Amniotic epithelial cell (primary cell): ENCODE results near the gene TULP4.
A peak's percentile ranks its signal among the peaks of the same experiment; 100 is the strongest.
"Not testable (repeated sequence)": the region's sequence is repeated elsewhere in the genome, so short reads cannot be mapped to it uniquely, and the experiment has no call there.

ENCODE experiments used
- DNase-seq: peaks from one replicate; pipeline ENCODE4 v3.0.0-alpha.2; 2010; ENCODE audit warnings: low read depth

TULP4 gene

GRCh38 chr6:158295976-158296853 is 16.1 kb upstream of the TULP4 start:
- not testable (repeated sequence) for DNase-seq

- not testable (repeated sequence) for DNase-seq
Measured at GRCh38 chr6:158296854-158297324, 15.4 kb upstream of the TULP4 start.

DNA sequence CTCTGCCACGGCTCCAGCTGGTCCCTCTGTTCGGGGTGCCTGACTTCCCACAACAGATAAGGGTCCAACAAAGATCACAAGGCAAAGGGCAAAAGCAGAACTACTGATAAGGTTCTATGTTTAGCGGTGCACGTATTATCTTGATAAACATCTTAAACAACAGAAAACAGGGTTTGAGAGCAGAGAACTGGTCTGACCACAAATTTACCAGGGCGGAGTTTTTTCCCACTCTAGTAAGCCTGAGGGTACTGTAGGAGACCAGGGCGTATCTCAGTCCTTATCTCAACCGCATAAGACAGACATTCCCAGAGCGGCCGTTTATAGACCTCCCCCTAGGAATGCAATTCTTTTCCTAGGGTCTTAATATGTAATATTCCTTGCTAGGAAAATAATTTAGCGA is 14.6 kb upstream of the TULP4 start:
- not testable (repeated sequence) for DNase-seq

DNA sequence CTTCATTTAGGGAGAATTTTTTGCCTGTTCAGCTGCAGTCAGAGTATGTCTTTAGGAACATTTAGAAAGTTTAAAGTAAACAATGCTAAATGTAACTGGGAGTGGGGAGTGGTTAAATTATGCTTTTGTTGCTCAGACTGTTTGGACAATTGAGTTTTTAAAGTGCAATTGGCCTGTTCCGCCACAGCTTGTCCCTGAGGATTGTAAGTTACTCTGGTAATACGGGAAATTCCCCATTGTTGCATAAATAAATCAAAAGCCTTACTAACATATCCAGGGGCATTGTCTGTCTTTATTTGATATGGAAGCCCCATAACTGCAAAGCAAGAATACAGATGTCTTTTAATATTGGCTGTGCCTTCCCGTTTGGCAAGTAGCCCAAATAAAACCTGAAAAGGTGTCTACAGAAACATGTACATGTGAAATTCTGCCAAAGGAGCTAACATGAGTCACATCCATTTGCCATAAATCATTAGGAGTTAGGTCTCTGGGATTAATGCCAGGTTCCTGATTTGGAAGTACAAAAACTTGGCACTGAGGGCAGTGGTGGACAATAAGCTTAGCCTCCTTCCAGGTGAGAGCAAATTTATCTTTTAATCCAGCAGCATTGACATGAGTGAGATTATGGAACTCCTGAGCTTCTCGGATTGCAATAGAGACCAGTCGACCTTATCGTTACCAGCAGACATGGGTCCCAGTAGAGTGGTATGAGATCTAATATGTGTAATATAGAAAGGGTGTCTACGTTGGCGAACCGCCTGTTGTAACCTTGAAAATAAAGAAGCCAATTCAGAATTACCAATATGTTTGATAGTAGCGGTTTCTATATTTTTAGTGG is 11.7 kb upstream of the TULP4 start:
- DNase-seq = peak; percentile 54

DNA sequence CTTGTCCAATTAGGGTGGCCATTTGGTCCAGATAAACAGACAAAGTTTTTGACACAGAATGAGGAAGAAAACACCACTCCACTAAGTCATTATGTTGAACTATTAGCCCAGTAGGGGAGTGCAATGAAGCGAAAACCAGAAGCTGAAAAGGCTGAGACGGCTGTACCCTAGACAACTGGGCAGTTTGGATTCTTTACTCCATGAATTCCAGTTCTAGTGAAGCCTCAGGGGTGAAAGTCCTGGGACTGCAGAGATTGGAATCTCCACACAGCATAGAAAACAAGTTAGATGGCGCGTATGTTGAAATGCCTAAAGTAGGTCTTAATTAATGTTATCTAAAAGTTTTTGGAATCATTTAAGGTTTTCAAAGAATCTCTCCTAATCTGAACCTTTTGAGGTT is 10.7 kb upstream of the TULP4 start:
- not testable (repeated sequence) for DNase-seq

GRCh38 chr6:158302195-158302796 is 10.0 kb upstream of the TULP4 start:
- not testable (repeated sequence) for DNase-seq

- DNase-seq = no peak
Measured at GRCh38 chr6:158303210-158303731, 9.0 kb upstream of the TULP4 start.

GRCh38 chr6:158304254-158304653 is 8.0 kb upstream of the TULP4 start:
- no peak for DNase-seq

DNA sequence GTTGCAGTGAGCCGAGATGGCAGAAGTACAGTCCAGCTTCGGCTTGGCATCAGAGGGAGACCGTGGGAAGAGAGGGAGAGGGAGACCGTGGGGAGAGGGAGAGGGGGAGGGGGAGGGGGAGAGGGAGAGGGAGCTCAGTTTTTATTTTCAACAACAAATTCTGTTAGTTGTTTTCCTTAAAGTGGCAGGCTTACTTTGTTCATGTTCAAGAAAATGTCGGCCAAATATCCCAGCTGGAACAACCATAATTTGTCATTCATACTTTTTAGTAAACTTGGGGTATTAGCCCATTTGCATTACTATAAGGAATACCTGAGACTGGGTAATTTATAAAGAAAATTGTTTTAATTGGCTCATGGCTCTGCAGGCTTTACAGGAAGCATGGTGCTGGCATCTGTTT is 2.5 kb upstream of the TULP4 start:
- no peak for DNase-seq

GRCh38 chr6:158311193-158311592 is 1.1 kb upstream of the TULP4 start:
- no peak for DNase-seq

DNA sequence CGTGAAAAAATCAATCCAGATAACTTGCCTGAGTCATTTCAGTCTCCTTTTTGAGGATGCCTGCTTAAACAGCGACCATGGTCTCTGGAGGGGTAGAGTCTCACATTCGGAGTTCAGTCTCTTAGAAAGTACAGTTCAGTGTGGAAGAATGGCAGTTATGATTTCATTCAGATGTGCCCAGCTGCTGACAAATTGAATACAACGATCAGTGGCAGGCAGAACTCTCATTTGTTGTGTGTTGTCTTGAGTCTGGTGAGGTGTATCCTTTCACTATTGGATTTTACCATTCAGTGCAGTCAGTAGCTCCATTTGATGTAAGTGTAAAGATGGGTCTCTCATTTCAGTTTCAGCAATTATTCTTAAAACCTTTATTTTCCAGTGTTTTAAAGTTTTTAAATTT is 639 bp upstream of the TULP4 start:
- no peak for DNase-seq

- no peak for DNase-seq
Measured at GRCh38 chr6:158312672-158313397, 570 bp downstream of the TULP4 start.

DNA sequence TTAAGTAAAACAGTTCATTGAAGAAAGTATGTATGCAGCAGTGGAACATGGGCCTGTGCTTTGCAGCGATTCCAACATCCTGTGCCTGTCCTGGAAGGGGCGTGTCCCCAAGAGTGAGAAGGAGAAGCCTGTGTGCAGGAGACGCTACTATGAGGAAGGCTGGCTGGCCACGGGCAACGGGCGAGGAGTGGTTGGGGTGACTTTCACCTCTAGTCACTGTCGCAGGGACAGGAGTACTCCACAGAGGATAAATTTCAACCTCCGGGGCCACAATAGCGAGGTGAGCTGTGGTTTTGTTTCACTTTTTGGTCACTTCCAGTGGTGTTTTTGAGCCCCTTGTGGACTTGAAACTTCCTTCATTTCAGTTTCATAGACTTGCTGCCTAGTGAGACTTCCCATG is 1.7 kb downstream of the TULP4 start:
- no peak for DNase-seq

GRCh38 chr6:158314737-158315136 is 2.5 kb downstream of the TULP4 start:
- DNase-seq = peak; percentile 17

GRCh38 chr6:158316022-158316421 is 3.8 kb downstream of the TULP4 start:
- DNase-seq = peak; percentile 41

DNA sequence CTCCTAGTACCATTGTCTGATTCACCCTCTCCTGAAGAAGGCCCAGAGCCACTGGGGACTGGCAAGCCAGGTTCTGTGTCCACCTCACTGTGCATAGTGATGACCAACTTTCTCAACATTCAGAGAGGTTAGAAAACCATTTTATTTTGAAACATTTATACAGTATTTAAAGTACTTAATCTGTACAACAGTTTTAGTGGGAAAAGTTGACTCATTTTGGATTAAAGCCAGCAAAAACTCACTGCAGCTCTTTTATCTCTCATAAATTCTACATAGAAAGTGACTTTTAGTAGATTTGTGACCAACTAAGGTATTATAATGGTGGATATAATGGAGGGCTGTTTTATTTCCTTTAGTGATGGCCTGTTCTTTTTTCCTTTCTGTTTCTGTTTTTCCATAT is 9.7 kb downstream of the TULP4 start:
- DNase-seq = peak; percentile 74

DNA sequence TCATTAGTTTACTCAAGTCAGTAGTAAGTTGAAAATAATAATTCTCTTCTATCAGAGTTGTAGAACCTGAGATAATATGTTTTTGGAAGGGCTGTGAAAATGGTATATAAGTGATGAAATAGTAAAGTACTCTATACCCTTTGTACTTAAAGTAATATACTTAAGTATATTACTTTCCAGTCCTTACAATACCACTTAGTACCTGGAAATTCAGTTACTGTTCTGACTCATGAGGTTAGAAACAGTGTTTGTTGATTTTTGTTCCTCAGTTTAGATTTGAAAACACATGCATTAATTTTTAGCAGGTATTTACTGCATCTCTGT is 10.1 kb downstream of the TULP4 start:
- DNase-seq = no peak

DNA sequence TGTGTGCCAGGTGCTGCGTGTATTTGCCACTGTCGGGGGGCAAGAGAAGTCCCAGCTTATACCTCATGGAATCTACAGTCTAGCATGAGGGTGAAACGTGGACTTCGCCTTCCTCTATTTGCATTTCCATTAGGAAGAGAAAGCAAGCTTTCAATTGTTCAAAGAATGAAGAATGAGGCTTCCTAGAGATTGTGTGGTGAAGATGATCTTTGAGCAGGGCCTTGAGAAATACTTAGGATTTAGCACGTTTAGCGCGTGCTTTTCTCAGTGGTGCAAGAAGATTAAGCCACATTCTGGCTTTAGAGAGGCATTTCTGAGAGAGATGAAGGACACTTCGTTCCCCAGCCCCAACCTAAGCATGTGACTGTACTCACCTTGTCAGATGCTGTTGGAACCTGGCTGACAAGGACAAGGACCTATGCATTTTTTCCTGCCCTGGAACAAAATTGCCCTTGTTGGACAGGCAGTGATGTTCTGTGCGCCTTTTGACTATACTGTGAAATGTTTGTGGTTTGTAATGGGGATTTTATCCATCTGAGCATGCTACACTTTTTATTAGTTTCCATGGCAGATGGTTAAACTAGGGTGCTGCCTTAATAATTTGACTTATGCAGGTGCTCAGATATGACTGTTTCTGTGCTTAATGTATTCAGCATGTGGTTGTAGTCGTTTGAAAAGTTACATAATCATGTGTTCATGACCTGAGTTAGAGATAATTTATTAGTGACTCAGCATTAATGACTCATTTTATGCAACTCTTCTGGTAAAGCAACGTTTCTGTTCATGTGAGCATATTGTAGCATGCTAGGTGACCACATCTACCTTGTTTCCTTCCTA is 10.7 kb downstream of the TULP4 start:
- peak; percentile 84 for DNase-seq

GRCh38 chr6:158323561-158323958 is 11.3 kb downstream of the TULP4 start:
- no peak for DNase-seq

- peak; percentile 33 for DNase-seq
Measured at GRCh38 chr6:158324136-158324535, 11.9 kb downstream of the TULP4 start.

- DNase-seq = no peak
Measured at GRCh38 chr6:158327211-158327610, 14.9 kb downstream of the TULP4 start.
